ENCODE data around the gene FNDC8. TPM values are rescaled to one million over a fixed set of nuclear protein-coding genes. Genes with fewer than 3 reads are reported as not detected.

FNDC8 gene
- total RNA-seq, 2 experiments from 2014 or later, result not detected

GRCh38 chr17:35155246-35155645 lies 33.8 kb downstream of the FNDC8 start:
- Histone ChIP-seq H3K36me3 (ENCODE audit: insufficient read depth, low read length) (no peaks in the 10 kb centered on the region), H3K9me3 (ENCODE audit: low read length) (no peaks in the 10 kb centered on the region), H3K4me2 (ENCODE audit: low read length) (no peak overlapping the region), H4K20me1 (ENCODE audit: insufficient read depth, low read length) (no peaks in the 10 kb centered on the region), H3K4me3 (ENCODE audit: low read depth, low read length, poor library complexity, severe bottlenecking) (no peak overlapping the region), H3K4me1 (ENCODE audit: insufficient read depth, low read length, poor library complexity, severe bottlenecking) (no peaks in the 10 kb centered on the region), H3K79me2 (ENCODE audit: insufficient read depth, low read depth, low read length) (no peaks in the 10 kb centered on the region), H3K27ac (ENCODE audit: low read depth, low read length, poor library complexity, severe bottlenecking) (no peak overlapping the region), H3K9me2 (ENCODE audit: insufficient read depth, low read length) (no peaks in the 10 kb centered on the region), H2AFZ (ENCODE audit: low read length) (no peak overlapping the region)
- no TSS peak for BruUV-seq (replicated peaks)
- ChIA-PET POLR2A (no interaction called here), CTCF (ENCODE audit: unreplicated experiment) (no interaction called here)
- DNase-seq (ENCODE audit: low spot score), result no peak
- TF ChIP-seq EZH2phosphoT487 (IDR thresholded peaks at IDR 0.05; ENCODE audit: borderline replicate concordance, low read depth, low read length), result no peak
- TF ChIP-seq, protein P1, sequence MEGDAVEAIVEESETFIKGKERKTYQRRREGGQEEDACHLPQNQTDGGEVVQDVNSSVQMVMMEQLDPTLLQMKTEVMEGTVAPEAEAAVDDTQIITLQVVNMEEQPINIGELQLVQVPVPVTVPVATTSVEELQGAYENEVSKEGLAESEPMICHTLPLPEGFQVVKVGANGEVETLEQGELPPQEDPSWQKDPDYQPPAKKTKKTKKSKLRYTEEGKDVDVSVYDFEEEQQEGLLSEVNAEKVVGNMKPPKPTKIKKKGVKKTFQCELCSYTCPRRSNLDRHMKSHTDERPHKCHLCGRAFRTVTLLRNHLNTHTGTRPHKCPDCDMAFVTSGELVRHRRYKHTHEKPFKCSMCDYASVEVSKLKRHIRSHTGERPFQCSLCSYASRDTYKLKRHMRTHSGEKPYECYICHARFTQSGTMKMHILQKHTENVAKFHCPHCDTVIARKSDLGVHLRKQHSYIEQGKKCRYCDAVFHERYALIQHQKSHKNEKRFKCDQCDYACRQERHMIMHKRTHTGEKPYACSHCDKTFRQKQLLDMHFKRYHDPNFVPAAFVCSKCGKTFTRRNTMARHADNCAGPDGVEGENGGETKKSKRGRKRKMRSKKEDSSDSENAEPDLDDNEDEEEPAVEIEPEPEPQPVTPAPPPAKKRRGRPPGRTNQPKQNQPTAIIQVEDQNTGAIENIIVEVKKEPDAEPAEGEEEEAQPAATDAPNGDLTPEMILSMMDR (conservative IDR thresholded peaks at IDR 0.05; ENCODE audit: low read length), result no peak
- intact Hi-C loops (cut with micrococcal nuclease; ENCODE audit: unreplicated experiment), result no loop called here

DNA sequence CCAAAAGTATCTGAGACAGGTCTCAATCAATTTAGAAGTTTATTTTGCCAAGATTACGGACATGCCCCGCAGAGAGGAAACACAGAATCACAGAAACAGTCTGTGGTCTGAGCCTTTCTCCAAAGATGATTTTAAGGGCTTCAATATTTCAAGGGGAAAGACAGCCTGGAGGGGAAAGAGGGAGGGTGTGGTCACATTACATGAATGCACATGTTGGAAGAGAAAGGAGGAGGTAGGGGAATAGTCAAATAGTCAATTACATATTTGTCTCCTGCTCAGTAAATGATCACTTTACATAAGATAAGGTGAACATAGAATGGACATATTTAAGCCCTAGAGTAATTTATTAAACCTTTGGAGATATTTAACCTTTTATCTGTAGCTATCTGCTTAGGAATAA lies 38.5 kb downstream of the FNDC8 start:
- no peak for DNase-seq (ENCODE audit: low spot score)
- intact Hi-C loops (cut with micrococcal nuclease; ENCODE audit: unreplicated experiment), result no loop called here
- H3K9me2 ChIP-seq (ENCODE audit: insufficient read depth, low read length), result no peaks in the 10 kb centered on the region
- H3K4me1 ChIP-seq (ENCODE audit: insufficient read depth, low read length, poor library complexity, severe bottlenecking), result no peaks in the 10 kb centered on the region
- H3K4me3 ChIP-seq (ENCODE audit: low read depth, low read length, poor library complexity, severe bottlenecking), result no peak overlapping the region
- ChIA-PET POLR2A (no interaction called here), CTCF (ENCODE audit: unreplicated experiment) (no interaction called here)
- no TSS peak for BruUV-seq (replicated peaks)
- no peaks in the 10 kb centered on the region for H4K20me1 ChIP-seq (ENCODE audit: insufficient read depth, low read length)
- no peaks in the 10 kb centered on the region for H3K79me2 ChIP-seq (ENCODE audit: insufficient read depth, low read depth, low read length)
- no peak overlapping the region for H2AFZ ChIP-seq (ENCODE audit: low read length)
- no peaks in the 10 kb centered on the region for H3K9me3 ChIP-seq (ENCODE audit: low read length)
- no peak for TF ChIP-seq EZH2phosphoT487 (IDR thresholded peaks at IDR 0.05; ENCODE audit: borderline replicate concordance, low read depth, low read length)
- TF ChIP-seq, protein P1 (conservative IDR thresholded peaks at IDR 0.05; ENCODE audit: low read length), result no peak
- no peaks in the 10 kb centered on the region for H3K36me3 ChIP-seq (ENCODE audit: insufficient read depth, low read length)
- no peak overlapping the region for H3K4me2 ChIP-seq (ENCODE audit: low read length)
- no peak overlapping the region for H3K27ac ChIP-seq (ENCODE audit: low read depth, low read length, poor library complexity, severe bottlenecking)

- Histone ChIP-seq H3K9me2 (ENCODE audit: insufficient read depth, low read length) (no peaks in the 10 kb centered on the region), H3K4me1 (ENCODE audit: insufficient read depth, low read length, poor library complexity, severe bottlenecking) (no peaks in the 10 kb centered on the region)
Observed at GRCh38 chr17:35160354-35161201, 39.2 kb downstream of the FNDC8 start.

More at GRCh38 chr17:35160354-35161201, 39.2 kb downstream of the FNDC8 start:
- CTCF ChIA-PET (ENCODE audit: unreplicated experiment), result no interaction called here
- no peaks in the 10 kb centered on the region for H3K36me3 ChIP-seq (ENCODE audit: insufficient read depth, low read length)
- H3K79me2 ChIP-seq (ENCODE audit: insufficient read depth, low read depth, low read length), result no peaks in the 10 kb centered on the region
- H3K4me3 ChIP-seq (ENCODE audit: low read depth, low read length, poor library complexity, severe bottlenecking), result no peak overlapping the region
- POLR2A ChIA-PET, result no interaction called here
- intact Hi-C loops (cut with micrococcal nuclease; ENCODE audit: unreplicated experiment), result no loop called here
- TF ChIP-seq, protein P1 (conservative IDR thresholded peaks at IDR 0.05; ENCODE audit: low read length), result no peak
- TF ChIP-seq EZH2phosphoT487 (IDR thresholded peaks at IDR 0.05; ENCODE audit: borderline replicate concordance, low read depth, low read length), result no peak
- H4K20me1 ChIP-seq (ENCODE audit: insufficient read depth, low read length), result no peaks in the 10 kb centered on the region
- no peak overlapping the region for H3K4me2 ChIP-seq (ENCODE audit: low read length)
- no peaks in the 10 kb centered on the region for H3K9me3 ChIP-seq (ENCODE audit: low read length)
- no peak overlapping the region for H2AFZ ChIP-seq (ENCODE audit: low read length)
- no TSS peak for BruUV-seq (replicated peaks)
- H3K27ac ChIP-seq (ENCODE audit: low read depth, low read length, poor library complexity, severe bottlenecking), result no peak overlapping the region
- DNase-seq (ENCODE audit: low spot score), result no peak

Measured in OCI-LY7 (cell line).